HG03159 (cell line): Measurements from ENCODE around the gene SLX4IP.
A peak's percentile ranks its signal among the peaks of the same experiment; 100 is the strongest.
"Not testable (repeated sequence)": the region's sequence is repeated elsewhere in the genome, so short reads cannot be mapped to it uniquely, and the experiment has no call there.

Source experiments
- ATAC-seq: cut with Tn5 transposase; IDR thresholded peaks from one replicate; pipeline ENCODE4 v1.9.1; 2021; ENCODE audit warnings: mild to moderate bottlenecking, moderate library complexity; ENCODE audit not compliant: unreplicated experiment

SLX4IP gene

DNA sequence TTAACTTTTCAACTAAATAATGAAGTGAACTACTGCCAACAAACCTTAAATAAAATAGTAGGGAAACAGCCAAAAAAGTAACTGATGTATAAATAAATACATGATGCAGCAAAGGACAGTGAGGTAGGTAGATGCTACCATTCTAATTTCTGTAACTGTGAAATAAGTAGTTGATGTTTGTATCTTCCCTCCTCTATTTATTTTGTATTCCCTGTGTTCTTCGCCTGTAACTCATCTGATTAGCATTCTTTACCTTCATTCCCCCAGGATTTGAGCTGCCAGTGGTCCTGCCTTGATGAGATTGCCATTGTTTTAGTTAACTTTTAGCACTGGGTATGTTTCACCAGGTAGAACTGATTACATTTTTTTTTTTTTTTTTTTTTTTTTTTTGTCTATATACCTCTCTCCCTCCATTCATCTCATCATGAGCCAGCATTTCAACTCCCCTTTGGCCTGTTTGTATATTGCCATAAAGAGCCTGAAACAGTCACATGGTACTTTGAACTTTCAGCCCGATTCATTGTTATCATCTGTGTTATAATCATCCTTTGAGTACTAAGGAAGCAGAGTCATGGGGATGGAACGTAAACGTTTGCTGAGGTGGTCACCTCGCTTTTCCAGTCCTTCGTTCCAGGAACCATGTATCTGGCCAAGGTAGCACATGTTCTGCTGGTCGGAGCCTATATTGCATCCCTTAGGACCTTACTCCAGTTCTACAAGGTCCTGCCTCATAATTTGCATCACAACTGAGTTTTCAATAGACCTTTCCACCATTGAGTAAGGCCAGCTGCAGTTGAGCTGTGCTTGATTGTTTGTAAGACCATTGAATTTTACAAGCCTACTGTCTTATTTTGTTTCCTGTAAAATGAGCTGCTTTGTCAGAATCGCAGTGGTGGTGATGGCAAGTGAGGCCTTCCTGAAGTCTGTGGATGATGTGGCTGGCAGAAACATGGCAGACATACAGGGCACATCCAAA, 131.1 kb downstream of the SLX4IP start:
- ATAC-seq: no peak

DNA sequence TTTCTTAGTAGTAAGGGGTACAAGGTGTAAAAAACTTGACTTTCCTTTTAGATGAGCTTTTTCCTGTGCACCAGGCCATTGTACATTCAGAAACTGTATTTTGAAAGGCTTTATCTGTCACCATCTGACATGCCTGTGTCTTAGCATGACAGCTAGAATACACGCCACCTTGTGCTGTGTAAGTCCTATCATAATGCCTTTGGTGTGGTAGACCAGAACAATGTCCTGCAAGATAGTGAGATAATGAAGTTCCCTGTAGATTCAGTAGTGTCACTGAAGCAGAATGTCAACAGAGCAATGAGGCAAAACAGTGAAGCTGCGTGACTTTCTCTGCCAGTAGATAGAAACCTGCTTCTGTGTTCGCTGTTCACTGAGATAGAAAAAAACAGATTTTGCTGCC, 132.9 kb downstream of the SLX4IP start:
- ATAC-seq: no peak

DNA sequence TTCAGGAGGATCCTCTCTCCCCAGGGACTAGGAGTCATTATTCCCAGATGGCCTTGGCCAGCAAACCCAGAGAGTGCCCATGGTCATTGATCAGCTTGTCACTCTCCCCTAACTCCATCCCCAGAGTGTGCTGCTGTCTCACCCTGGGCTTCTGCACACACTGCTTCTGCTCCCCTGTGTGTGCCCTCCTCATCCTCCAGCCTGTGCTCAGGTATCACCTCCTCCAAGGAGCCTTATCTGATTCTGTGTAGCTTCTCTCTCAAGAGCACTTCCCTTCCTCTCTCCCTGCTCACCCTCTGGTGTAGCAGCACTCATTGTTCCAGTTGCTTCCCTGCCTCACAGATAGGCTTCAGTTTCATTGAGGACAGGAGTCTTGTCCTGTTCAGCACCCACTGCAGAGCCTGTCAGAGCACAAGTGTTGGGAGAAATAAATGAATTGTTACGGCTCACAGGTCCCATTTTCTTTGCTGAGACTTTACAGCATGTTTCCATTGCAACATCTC, 136.3 kb downstream of the SLX4IP start:
- no peak for ATAC-seq

DNA sequence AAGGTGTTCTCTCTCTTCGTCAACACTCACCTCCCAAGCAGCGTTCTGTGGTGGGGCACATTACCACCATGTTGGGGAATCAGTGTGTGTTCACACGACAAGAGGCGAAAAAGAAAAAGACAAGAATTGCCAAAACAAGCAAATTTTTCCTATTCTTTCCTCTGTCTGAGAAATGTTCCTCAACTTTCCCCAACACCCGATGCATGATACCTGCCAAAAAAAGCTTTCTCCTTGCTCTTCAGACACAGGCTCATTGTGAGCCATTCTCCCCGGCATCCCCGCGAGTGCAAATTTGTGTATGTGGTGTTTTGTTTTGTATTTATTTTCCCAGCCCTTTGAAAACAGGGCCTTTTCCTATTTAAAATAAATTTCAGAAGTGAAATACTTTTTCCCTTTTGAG, 137.7 kb downstream of the SLX4IP start:
- no peak for ATAC-seq

DNA sequence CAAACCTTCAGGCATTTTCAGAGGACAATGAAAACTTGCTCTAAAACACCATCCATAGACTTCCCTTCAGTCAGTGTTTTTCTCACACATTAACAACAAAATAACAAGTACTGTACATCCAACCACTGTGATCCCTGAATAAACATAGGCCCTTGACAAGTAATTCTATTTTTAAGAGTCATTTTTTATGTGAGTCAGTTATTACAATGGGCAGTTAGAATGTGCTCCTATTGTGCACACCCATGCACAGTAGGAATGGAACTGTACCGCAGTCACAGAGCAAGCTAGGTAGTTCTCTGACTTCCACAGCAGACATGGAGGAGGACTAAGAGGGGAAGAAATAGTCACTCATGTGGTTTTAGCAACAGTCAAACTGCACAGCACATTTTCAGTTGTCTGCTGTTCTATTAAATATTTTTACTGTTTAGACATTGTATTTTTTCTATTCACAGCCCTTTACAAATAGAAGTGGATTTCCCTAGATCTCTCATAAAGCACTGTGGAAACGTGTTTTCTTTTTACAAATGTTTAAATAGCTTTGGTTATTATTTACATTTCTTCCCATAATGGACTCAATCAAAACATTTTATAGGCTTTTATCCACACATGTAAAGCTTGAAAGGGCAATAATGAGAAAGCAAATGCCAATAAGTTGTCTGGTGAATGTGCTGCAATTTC, 138.3 kb downstream of the SLX4IP start:
- ATAC-seq: no peak

DNA sequence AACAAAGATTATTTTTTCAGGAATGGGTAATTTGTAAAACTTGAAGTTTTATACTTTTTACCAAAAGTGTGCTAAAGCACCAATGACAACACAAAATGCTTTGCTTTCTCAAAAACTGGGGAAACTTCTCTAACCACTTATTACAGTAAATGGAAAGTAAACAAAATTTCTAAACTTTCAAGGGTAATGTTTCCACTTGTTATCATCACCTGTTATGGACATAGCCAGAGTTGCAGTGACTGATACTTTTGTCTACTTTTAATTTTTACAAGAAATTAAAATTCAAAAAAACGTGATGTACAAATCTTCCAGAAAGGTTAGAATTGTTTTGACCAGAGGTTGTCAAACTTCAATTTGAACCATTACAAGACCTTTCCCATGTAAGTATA, 138.8 kb downstream of the SLX4IP start:
- ATAC-seq: no peak

DNA sequence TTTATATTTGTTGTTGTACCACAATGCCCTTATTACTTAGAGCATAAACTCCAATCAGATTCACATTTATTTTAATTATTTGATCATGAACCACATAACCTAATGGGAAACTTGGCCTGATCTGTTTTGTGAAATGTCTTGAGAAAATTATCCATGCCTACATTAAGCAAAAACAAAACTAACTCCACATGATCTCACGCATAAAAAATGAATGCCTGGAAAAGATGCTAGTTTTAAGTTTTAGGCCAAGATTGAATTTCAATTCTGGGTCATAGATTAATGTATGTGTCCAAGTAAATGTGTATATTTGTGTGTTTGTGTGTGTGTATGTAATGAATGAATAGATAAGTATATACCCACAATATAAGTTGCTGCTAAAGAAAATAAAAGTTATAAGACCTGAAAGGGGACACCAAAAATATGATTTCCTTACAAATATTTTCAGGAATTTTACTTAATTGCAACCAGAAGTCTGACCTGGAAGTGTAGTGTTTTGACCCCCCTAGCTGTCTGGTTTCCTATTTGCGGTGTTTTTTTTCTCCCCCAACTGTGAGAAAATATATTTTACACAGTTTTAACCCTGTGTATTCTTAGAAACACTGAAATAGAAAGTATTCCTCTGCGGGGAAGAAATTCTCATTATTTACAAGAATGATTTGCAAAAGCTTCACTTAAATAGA, 141.4 kb downstream of the SLX4IP start:
- no peak for ATAC-seq

DNA sequence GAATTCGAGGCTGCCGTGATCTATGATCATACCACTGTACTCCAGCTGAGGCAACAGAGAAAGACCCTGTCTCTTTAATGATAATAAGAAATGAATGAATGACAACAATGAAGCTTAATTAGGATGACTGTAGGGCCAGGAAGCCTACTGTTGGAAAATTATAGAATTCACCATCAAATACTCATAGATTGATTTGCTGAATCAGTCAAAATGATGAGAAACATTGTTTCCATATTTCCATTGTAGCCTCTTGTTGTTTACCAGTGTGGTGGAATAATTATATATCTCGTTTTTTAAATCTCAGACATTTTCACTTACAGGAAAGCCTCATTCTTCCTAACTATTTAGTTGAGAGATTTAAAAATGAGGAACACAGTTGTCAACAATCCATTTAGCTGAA, 142.5 kb downstream of the SLX4IP start:
- no peak for ATAC-seq

DNA sequence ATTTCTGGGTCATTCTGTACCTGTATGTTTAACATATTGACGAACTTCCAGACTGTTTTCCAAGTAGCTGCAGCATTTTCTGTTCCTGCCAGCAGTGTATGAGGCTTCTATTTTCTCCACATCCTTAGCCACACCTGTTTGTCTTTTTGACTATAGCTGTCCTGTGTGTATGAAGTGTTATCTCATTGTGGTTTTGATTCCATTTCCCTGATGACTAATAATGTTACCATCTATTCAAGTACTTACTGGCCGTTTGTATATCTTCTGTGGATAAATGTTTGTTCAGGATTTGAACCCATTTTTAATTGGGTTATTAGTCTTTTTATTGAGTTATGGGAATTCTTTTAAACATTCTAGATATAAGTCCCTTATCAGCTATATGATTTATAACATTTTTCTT, 143.5 kb downstream of the SLX4IP start:
- peak; percentile 71 for ATAC-seq

DNA sequence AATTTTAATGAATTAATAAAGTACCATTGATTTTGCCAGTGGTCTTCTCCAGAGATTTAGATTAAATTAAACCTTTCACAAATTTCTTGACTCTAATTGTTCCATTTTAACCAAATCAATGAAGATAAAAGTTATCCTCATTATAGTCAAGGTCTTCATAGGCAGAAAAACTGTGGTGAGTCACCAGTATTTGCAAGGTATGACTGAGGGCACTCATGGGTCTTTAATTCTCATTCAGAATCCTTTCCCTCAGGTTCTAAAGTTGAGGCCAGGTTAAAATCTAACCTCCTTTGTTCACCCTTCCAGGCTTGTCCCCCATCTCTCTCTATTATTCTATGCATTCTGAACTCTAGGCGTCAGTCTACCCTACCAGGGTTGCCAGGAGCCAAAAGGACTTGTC, 144.8 kb downstream of the SLX4IP start:
- ATAC-seq: no peak

DNA sequence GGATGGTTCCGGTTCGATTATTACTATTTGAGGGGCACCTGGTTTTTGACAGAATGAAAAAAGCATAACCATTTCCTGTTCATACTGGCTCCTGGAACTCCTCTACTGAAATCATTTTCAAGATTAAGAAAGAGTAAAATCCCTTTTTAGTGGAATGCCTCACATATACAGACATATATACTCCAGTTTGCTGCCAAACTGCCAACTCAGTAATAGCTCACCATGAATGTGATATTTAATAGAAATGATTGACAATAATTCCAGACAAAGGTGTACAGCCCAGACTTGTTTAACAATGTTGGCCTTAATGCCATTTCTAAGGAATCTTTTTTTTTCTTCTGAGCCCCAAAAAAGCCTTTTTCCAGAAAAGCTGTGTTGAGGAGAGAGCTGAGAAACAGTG, 145.6 kb downstream of the SLX4IP start:
- no peak for ATAC-seq

DNA sequence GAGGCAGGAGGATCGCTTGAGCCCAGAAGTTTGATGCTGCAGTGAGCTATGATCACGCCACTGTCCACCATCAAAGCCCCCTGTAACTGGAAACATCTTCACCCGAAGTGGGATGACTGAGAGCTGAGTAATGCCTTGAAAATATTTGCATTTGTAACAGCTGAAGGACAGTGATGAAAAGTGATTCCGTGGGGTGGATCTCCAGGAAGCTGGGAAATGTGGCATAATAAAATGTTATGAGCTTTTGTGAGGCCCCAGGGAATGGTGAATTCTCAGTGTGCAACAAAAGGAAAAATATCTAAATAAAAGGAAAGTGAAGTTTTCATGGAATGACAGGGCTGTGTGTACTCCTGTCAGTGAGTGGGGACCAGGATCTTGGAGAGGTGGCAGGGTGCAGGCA, 146.7 kb downstream of the SLX4IP start:
- ATAC-seq: no peak

DNA sequence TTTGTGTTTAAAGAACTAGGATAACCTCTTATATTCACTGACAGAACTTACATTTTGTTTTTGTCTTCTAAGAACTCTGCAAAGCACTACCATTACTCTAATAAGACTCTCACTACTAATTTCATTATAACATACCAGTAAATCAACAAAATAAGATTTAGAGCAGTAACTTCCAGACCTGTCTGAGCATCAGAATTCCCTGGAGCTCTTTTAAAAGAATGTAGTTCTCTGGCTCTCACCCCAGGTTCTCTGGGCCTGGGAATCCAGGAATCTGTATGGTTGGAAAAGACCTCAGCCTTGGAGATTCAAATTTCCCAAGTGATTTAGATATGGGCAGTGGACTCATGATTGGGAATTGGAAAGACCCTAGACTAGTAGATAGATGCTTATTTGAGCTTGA, 149.3 kb downstream of the SLX4IP start:
- ATAC-seq: no peak

DNA sequence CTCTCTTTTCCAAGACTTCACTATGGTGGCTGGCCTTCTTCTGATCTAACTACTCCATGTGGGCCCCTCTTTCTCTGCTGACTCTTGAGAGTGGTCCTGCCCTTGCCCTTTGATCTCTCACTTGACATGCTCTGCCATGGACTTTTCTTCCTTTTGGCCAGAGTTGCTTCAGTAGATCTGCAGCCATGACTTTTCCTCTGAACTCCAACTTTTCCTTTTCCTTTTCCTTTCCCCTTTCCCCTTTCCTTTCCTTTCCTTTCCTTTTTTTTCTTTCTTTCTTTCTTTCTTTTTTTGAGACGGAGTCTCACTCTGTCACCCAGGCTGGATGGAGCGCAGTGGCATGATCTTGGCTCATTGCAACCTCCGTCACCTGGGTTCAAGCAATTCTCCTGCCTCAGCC, 150.2 kb downstream of the SLX4IP start:
- no peak for ATAC-seq

DNA sequence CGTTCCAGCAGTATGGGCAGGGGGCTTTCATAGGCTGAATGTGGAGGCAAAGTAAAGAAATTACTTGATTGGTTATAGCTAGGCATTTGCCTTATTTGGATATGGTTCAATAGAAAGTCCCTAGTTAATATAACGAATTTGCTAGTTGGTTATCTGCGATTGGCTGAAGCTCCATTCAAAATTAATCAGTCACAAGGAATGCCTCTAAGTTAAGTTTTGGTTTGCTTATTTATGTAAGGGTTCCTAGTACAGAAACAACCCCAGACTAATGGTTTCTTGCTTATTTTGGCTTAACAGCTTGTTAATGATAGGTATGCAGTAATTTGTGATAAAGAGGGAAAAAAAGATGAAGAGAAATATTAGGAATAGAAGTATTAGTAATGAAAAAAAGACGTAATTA, 151.2 kb downstream of the SLX4IP start:
- ATAC-seq: no peak

DNA sequence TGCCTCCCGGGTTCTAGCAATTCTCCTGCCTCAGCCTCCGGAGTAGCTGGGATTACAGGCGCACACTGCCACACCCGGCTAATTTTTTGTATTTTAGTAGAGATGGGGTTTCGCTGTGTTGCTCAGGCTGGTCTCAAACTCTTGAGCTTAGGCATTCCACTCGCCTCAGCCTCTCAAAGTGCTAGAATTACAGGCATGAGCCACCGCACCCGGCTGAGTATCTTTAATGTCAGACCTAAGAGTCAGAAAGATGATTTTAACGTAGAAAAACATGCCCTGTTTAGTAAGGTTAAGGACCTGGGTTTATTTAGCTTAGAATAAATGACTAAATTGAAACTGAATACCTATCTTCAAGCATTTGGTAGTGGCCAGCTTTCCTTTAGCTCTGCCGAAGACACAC, 155.3 kb downstream of the SLX4IP start:
- not testable (repeated sequence) for ATAC-seq

DNA sequence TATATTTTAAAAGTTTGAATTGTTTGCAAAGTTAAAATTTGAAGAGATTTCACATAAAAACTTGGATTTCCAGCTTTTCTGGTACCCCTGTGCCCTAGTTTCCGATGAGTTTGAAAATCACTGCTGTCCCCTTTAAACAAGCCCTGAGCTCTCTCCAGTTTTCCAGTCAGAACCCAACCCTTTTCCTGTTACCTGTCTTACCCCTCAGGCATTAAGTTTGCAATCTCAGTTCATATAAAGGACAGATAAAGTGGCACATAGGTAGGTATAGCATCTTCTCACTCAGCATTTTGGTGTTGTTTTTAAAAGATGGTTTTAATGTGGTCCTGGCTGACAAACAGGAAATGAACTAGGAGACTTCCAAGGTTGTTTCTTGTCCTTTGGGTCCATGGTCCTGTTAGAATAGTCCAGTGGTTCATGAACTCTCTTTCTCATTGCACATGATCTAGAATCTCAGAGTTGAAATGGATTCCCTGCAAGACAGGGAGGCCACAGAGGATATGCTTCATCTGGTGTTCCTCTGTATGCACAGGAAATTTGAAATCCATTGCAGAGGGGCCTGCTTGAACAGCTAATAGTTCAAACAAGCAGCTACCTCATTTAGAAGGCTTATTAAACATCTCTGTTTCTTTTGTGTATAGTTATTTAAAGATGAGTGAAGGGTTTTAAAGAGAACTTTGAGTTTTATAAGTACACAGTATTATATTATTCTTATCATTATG, 156.0 kb downstream of the SLX4IP start:
- ATAC-seq: no peak

DNA sequence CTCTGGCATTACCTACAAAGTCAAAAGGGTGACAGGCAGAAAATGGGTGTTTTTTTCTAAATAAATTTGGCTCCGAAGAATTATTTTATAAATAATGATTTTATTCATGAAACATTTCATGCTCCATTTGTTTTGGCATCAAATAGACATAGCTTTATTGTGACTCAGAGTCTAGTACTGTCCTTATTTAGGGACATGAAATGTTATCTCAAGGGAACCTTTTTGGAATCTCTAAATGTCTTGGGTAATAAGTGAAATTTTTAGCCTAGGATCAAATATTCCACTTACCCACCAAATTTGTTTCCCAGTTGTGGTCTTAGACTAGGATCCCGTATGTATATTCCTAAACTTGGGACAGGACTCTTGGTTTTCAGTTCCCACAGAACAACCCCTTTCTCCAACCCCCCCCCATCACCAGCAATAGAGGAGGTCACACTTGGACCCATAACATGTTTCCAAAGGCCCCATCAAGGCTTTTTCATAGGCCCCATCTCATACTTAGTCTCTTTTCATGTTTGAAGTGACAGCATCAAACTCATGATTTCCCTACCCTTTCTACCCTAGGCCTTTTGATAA, 156.9 kb downstream of the SLX4IP start:
- ATAC-seq: no peak

DNA sequence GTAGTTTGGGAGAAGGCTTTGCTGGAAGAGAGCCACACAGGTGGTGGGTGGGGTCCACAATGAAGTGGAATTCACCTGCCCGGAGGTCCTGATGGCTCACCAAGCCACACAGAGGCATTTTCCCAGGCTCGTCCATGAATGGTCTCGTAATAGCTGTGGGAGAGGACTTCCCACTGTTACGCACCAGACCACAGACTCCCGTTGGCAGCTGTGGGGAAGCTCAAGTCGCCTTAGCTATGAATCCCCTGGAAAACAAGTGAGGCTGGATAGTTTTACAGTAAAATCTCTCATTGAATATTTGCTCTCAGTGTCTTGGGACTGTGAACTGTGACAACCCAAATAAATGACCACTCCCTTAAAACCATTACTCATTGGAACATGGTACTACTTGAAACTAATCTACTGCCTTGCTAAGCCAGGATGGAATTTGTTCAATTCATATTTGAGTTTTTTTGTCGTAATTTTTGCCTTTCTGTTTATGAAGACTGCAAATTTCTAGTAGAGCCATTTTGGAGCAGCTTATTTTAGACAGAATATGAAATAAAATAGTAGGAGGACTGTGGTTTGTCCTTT, 159.3 kb downstream of the SLX4IP start:
- ATAC-seq: no peak

DNA sequence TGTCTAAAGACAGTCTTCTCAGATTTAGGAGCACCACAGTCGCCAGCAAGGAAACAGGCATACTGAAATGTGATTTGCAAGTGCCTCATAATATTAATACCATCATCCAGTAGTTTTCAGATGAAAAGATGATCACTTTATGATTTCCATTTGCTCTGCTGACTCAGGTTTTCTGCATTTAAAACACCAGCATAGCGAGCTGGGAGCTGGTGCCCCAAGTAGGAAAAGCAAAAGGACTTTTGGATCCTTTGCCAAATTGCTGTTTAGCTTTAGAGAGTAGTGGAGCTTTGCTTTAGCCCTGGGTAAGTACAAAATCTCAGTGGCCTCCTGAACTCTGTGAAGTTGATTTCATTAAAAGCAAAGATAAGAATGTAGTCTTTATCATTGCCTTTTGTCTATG, 160.2 kb downstream of the SLX4IP start:
- no peak for ATAC-seq
